Osteoblast (primary cell): Measurements from ENCODE around the gene HDAC4. TPM values are rescaled to one million over a fixed set of nuclear protein-coding genes. Genes with fewer than 3 reads are reported as not detected.
A peak's percentile ranks its signal among the peaks of the same experiment; 100 is the strongest.

Source experiments
- DNase-seq: peaks from one replicate; pipeline ENCODE4 v3.0.0; 2011; ENCODE audit warnings: low spot score, mixed read lengths; ENCODE audit not compliant: insufficient read length; ENCODE audit errors: missing footprints
- H2AFZ ChIP-seq: 2 replicates; pipeline ENCODE4 v1.6.0; 2011; ENCODE audit warnings: mild to moderate bottlenecking, low read length
- H3K27ac ChIP-seq: 2 replicates; pipeline ENCODE4 v1.5.1; 2011; ENCODE audit warnings: mild to moderate bottlenecking, low read depth, low read length, moderate library complexity
- H3K27me3 ChIP-seq: 2 replicates; pipeline ENCODE4 v1.6.0; 2012; ENCODE audit warnings: mild to moderate bottlenecking, control low read depth, inconsistent platforms, low read length, moderate library complexity; ENCODE audit not compliant: insufficient read depth
- H3K36me3 ChIP-seq: 2 replicates; pipeline ENCODE4 v1.5.1; 2011; ENCODE audit warnings: mild to moderate bottlenecking, low read length, control low read depth, moderate library complexity; ENCODE audit not compliant: insufficient read depth
- H3K4me1 ChIP-seq: 2 replicates; pipeline ENCODE4 v1.5.1; 2011; ENCODE audit warnings: mild to moderate bottlenecking, low read length, control low read depth, moderate library complexity; ENCODE audit not compliant: insufficient read depth
- H3K4me2 ChIP-seq: 2 replicates; pipeline ENCODE4 v1.6.0; 2011; ENCODE audit warnings: mild to moderate bottlenecking, low read length; ENCODE audit not compliant: insufficient read depth
- H3K4me3 ChIP-seq: fragments of 200-600 bp; sonication (generic); 3 replicates; pipeline ENCODE4 v1.5.1; 2012; ENCODE audit warnings: mild to moderate bottlenecking, low read length, inconsistent platforms; ENCODE audit not compliant: insufficient read depth
- H3K79me2 ChIP-seq: 2 replicates; pipeline ENCODE4 v1.6.0; 2012; ENCODE audit warnings: mild to moderate bottlenecking, low read length, control low read depth, inconsistent platforms; ENCODE audit not compliant: insufficient read depth
- H3K9me3 ChIP-seq: 2 replicates; pipeline ENCODE4 v1.5.1; 2011; ENCODE audit warnings: low read depth, low read length, control low read depth
- H4K20me1 ChIP-seq: 2 replicates; pipeline ENCODE4 v1.6.0; 2012; ENCODE audit warnings: mild to moderate bottlenecking, low read length, control low read depth; ENCODE audit not compliant: insufficient read depth
- total RNA-seq: library from RNA; depleted of rRNA; stranded (reverse); fragments of >200 nt; gene quantifications from 2 replicates; pipeline ENCODE4 v1.2.3, GENCODE V29; 2012
- TF ChIP-seq, protein P1 (sequence below): IDR thresholded peaks from 2 replicates; pipeline ENCODE4 v1.5.1; 2011; ENCODE audit warnings: mild to moderate bottlenecking, low read depth, low read length, moderate library complexity; ENCODE audit errors: extremely low read depth

The HDAC4 gene
- total RNA-seq, 1 donor, result 30.8 TPM

DNA sequence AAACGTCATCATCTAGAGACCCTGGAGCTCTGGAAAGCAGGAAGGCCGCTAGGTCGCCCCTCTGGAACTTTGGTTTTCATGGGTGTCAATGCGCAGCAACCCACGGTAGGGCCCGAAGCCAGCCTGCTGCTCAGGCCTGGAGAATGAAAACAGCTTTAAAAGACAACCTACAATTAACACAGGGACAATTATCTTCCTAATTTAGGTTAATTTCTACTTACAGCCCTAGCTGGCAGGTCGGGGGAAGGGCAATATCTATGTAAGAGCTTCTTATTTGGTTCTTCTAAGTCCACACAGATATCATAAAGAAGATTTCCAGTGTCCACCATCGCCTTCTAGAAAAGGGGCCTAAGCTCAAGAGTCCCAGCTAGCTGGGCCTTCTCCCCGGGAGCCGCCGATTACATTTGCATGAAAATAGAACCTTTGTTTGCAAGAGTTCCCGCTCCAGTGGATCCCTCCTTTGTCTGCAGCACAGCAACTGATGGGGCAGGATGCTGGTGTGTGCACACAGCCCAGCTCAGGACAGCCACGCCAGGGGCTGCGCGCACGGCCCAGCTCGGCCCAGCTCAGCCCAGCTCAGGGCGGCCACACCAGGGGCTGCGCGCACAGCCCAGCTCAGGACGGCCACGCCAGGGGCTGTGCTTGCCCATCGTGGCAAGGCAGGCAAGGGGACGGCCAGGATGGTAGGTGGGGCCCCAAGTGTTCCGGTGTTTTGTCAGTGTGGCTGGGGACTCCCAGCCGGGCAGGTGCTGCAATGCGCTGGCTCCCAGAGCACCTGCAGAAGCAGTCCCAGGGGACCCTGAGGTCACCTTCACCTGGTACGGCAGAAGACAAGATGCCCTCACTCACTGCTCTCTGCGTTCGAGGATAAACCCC is 109.1 kb downstream of the HDAC4 start:
- H3K9me3 ChIP-seq, result no peaks in the 10 kb centered on the region
- TF ChIP-seq, protein P1, sequence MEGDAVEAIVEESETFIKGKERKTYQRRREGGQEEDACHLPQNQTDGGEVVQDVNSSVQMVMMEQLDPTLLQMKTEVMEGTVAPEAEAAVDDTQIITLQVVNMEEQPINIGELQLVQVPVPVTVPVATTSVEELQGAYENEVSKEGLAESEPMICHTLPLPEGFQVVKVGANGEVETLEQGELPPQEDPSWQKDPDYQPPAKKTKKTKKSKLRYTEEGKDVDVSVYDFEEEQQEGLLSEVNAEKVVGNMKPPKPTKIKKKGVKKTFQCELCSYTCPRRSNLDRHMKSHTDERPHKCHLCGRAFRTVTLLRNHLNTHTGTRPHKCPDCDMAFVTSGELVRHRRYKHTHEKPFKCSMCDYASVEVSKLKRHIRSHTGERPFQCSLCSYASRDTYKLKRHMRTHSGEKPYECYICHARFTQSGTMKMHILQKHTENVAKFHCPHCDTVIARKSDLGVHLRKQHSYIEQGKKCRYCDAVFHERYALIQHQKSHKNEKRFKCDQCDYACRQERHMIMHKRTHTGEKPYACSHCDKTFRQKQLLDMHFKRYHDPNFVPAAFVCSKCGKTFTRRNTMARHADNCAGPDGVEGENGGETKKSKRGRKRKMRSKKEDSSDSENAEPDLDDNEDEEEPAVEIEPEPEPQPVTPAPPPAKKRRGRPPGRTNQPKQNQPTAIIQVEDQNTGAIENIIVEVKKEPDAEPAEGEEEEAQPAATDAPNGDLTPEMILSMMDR, result no peak
- H3K36me3 ChIP-seq, result no peaks in the 10 kb centered on the region
- no peak overlapping the region for H2AFZ ChIP-seq
- DNase-seq, result peak; percentile 69
- peak overlapping the region; percentile 24 for H3K27ac ChIP-seq
- H3K27me3 ChIP-seq, result no peaks in the 10 kb centered on the region
- peaks cover 13% of the 10 kb centered on the region for H3K4me1 ChIP-seq
- H3K4me2 ChIP-seq, result no peak overlapping the region
- peaks cover 11% of the 10 kb centered on the region for H3K79me2 ChIP-seq
- H3K4me3 ChIP-seq, result no peak overlapping the region
- peaks cover 4% of the 10 kb centered on the region for H4K20me1 ChIP-seq

DNA sequence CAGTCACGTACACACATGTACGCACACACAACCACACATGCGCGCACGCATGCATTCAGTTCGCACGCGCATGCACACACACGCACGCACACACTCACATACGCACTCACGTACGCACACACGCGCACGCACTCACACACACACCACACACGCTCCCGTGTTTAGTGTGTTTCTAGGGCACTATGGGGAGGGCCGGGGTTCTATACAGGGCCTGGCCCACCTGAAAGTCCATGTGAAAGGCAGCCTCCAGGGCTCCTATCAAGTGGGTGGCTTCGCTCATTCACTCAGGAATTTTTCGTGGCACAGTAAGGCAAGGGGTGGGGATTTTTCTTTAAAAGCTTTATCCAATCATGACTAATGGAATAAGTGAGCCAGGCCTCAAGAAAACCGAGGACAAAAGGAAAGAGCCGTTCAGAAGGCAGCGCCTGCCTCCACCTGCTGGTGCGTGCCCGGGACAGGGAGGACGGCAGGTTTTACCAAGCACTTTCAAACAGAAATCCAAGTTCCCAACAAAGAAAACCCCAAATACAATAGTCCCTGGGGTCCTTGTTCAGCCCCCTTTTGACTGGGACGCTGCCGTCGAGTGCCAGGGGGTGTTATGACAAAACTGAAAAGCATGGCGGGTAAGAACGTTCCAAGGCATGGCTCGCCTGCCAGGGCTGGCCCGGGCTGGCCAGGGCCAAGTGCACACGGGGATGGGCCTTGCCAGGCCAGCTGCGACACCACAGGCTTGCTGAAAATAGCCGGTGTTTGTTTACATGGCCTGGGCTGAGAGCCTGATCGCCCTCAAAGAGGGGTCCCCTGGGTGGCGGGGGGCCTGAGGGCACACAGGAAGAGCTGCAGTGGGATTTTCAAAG is 110.0 kb downstream of the HDAC4 start:
- peaks cover 7% of the 10 kb centered on the region for H4K20me1 ChIP-seq
- peak; percentile 90 for DNase-seq
- no peak overlapping the region for H3K4me2 ChIP-seq
- no peak overlapping the region for H3K4me3 ChIP-seq
- no peaks in the 10 kb centered on the region for H3K27me3 ChIP-seq
- H3K36me3 ChIP-seq, result no peaks in the 10 kb centered on the region
- TF ChIP-seq, protein P1, result peak; percentile 25
- H3K79me2 ChIP-seq, result peaks cover 9% of the 10 kb centered on the region
- H3K4me1 ChIP-seq, result peaks cover 13% of the 10 kb centered on the region
- no peaks in the 10 kb centered on the region for H3K9me3 ChIP-seq
- H2AFZ ChIP-seq, result peak overlapping the region; percentile 48
- H3K27ac ChIP-seq, result peak overlapping the region; percentile 24

- TF ChIP-seq, protein P1, result no peak
- Histone ChIP-seq H3K79me2 (peaks cover 8% of the 10 kb centered on the region), H3K27me3 (no peaks in the 10 kb centered on the region), H2AFZ (no peak overlapping the region), H3K4me1 (peaks cover 9% of the 10 kb centered on the region), H4K20me1 (peaks cover 7% of the 10 kb centered on the region), H3K36me3 (no peaks in the 10 kb centered on the region), H3K4me3 (no peak overlapping the region), H3K4me2 (peak overlapping the region; percentile 20), H3K9me3 (no peaks in the 10 kb centered on the region), H3K27ac (no peak overlapping the region)
- peak; percentile 44 for DNase-seq
Measured at GRCh38 chr2:239289545-239289944, 111.3 kb downstream of the HDAC4 start.

- H3K4me1 ChIP-seq, result peaks cover 9% of the 10 kb centered on the region
- no peaks in the 10 kb centered on the region for H3K27me3 ChIP-seq
- H3K79me2 ChIP-seq, result peaks cover 7% of the 10 kb centered on the region
- peak overlapping the region; percentile 20 for H3K4me2 ChIP-seq
- no peak overlapping the region for H3K4me3 ChIP-seq
- TF ChIP-seq, protein P1, result no peak
- peak; percentile 74 for DNase-seq
- no peaks in the 10 kb centered on the region for H3K9me3 ChIP-seq
- no peak overlapping the region for H2AFZ ChIP-seq
- no peaks in the 10 kb centered on the region for H3K36me3 ChIP-seq
- peaks cover 7% of the 10 kb centered on the region for H4K20me1 ChIP-seq
- H3K27ac ChIP-seq, result no peak overlapping the region
Measured at GRCh38 chr2:239288951-239289511, 111.8 kb downstream of the HDAC4 start.
